Neural cell (in vitro differentiated cells): ENCODE results near the gene CSKMT. TPM values are rescaled to one million over a fixed set of nuclear protein-coding genes. Genes with fewer than 3 reads are reported as not detected.
A peak's percentile ranks its signal among the peaks of the same experiment; 100 is the strongest.
"Not testable (repeated sequence)": the region's sequence is repeated elsewhere in the genome, so short reads cannot be mapped to it uniquely, and the experiment has no call there.

Experiments
- H2AFZ ChIP-seq: fragments of 200-600, 300-800 bp; sonication (generic), shearing (Covaris generic); 2 replicates; pipeline ENCODE4 v1.6.0; 2014; ENCODE audit warnings: low read depth, mild to moderate bottlenecking, antibody characterized with exemption, low read length, moderate library complexity
- H3F3A ChIP-seq: fragments of 200-600 bp; shearing (Covaris generic); 2 replicates; pipeline ENCODE4 v1.6.1; 2016; ENCODE audit warnings: mild to moderate bottlenecking, moderate library complexity, mixed read lengths, antibody characterized with exemption, low read length; ENCODE audit not compliant: insufficient read depth, poor library complexity, severe bottlenecking
- H3K27ac ChIP-seq: fragments of 200-600, 300-800 bp; sonication (generic), shearing (Covaris generic); 2 replicates; pipeline ENCODE4 v1.5.1; 2014; ENCODE audit warnings: mild to moderate bottlenecking, low read length, moderate library complexity
- H3K27me3 ChIP-seq: fragments of 300-800, 200-600 bp; sonication (generic), shearing (Covaris generic); 2 replicates; pipeline ENCODE4 v1.6.0; 2014; ENCODE audit warnings: mild to moderate bottlenecking, low read depth, low read length, moderate library complexity; ENCODE audit not compliant: insufficient read depth
- H3K36me3 ChIP-seq: fragments of 300-800, 200-600 bp; sonication (generic), shearing (Covaris generic); 2 replicates; pipeline ENCODE4 v1.5.1; 2014; ENCODE audit warnings: mild to moderate bottlenecking, antibody characterized with exemption, low read length, moderate library complexity; ENCODE audit not compliant: insufficient read depth
- H3K4me2 ChIP-seq: fragments of 300-800, 200-600 bp; sonication (generic), shearing (Covaris generic); 2 replicates; pipeline ENCODE4 v1.6.0; 2014; ENCODE audit warnings: mild to moderate bottlenecking, low read length
- H3K4me3 ChIP-seq: fragments of 300-800, 200-600 bp; sonication (generic), shearing (Covaris generic); 2 replicates; pipeline ENCODE4 v1.5.1; 2014; ENCODE audit warnings: mild to moderate bottlenecking, low read length, moderate library complexity
- H3K79me2 ChIP-seq: fragments of 200-600 bp; shearing (Covaris generic); replicated peaks from 2 replicates; pipeline ENCODE4 v1.6.0; 2014; ENCODE audit warnings: mild to moderate bottlenecking, low read length, moderate library complexity; ENCODE audit not compliant: insufficient read depth
- H3K9ac ChIP-seq: fragments of 300-800, 200-600 bp; sonication (generic), shearing (Covaris generic); 2 replicates; pipeline ENCODE4 v1.6.1; 2016; ENCODE audit warnings: mild to moderate bottlenecking, low read length, mixed read lengths
- H3K9me2 ChIP-seq: fragments of 200-600 bp; shearing (Covaris generic); 2 replicates; pipeline ENCODE4 v1.6.1; 2016; ENCODE audit warnings: mild to moderate bottlenecking, low read length, mixed read lengths; ENCODE audit not compliant: insufficient read depth
- H3K9me3 ChIP-seq: fragments of 200-600, 300-800 bp; sonication (generic), shearing (Covaris generic); 2 replicates; pipeline ENCODE4 v1.6.1; 2016; ENCODE audit warnings: mild to moderate bottlenecking, mixed run types, low read length, moderate library complexity, mixed read lengths
- H4K20me1 ChIP-seq: fragments of 200-600 bp; shearing (Covaris generic); 2 replicates; pipeline ENCODE4 v1.6.1; 2016; ENCODE audit warnings: mild to moderate bottlenecking, mixed run types; ENCODE audit not compliant: insufficient read depth
- CTCF ChIP-seq: fragments of 450-650 bp; IDR thresholded peaks from 2 replicates; pipeline ENCODE4 v1.5.1; 2014; ENCODE audit warnings: antibody characterized with exemption, mild to moderate bottlenecking, moderate library complexity; ENCODE audit not compliant: poor library complexity, severe bottlenecking
- EP300 ChIP-seq: fragments of 450-650 bp; conservative IDR thresholded peaks from 2 replicates; pipeline ENCODE4 v1.6.1; 2014; ENCODE audit warnings: antibody characterized with exemption, mild to moderate bottlenecking, moderate library complexity; ENCODE audit not compliant: poor library complexity, severe bottlenecking
- EZH2 ChIP-seq: fragments of 200-600, 300-800 bp; shearing (Covaris generic), sonication (generic); IDR thresholded peaks from 2 replicates; pipeline ENCODE4 v1.6.1; 2014; ENCODE audit warnings: antibody characterized with exemption, low read length, borderline replicate concordance, mild to moderate bottlenecking; ENCODE audit not compliant: insufficient read depth, poor library complexity, severe bottlenecking
- MXI1 ChIP-seq: fragments of 450-650 bp; conservative IDR thresholded peaks from 2 replicates; pipeline ENCODE4 v1.6.1; 2014; ENCODE audit warnings: antibody characterized with exemption, mild to moderate bottlenecking; ENCODE audit not compliant: poor library complexity, severe bottlenecking
- POLR2AphosphoS5 ChIP-seq: IDR thresholded peaks from 2 replicates; pipeline ENCODE4 v1.6.1; 2012
- RAD21 ChIP-seq: fragments of 450-650 bp; conservative IDR thresholded peaks from 2 replicates; pipeline ENCODE4 v1.6.1; 2014; ENCODE audit warnings: antibody characterized with exemption, mild to moderate bottlenecking, moderate library complexity
- REST ChIP-seq: IDR thresholded peaks from 2 replicates; pipeline ENCODE4 v1.6.1; 2012; ENCODE audit warnings: borderline replicate concordance
- SMC3 ChIP-seq: fragments of 450-650 bp; conservative IDR thresholded peaks from 2 replicates; pipeline ENCODE4 v1.6.1; 2014; ENCODE audit warnings: antibody characterized with exemption, mild to moderate bottlenecking, moderate library complexity; ENCODE audit not compliant: poor library complexity
- TAF1 ChIP-seq: IDR thresholded peaks from 2 replicates; pipeline ENCODE4 v1.6.1; 2012; ENCODE audit warnings: low read depth
- polyA plus RNA-seq: library from polyadenylated mRNA; depleted of rRNA; stranded (reverse); fragments of >200 nt; gene quantifications from 2 replicates; pipeline ENCODE4 v1.2.3, GENCODE V29; 2014

Gene CSKMT
- polyA plus RNA-seq, 1 donor from 2014 or later = 16.0 TPM

GRCh38 chr11:62671608-62672389 is 6.7 kb downstream of the CSKMT start, which contains the start of the genes LBHD1 and UQCC3:
LBHD1 (minus strand) TSS chr11:62672267; CDS start chr11:62670031, 2,236 bp downstream.
UQCC3 (plus strand) TSS chr11:62671673; CDS start chr11:62671746, 73 bp downstream.
- H3K36me3 ChIP-seq = no peaks in the 10 kb centered on the region
- H3K4me3 ChIP-seq = peak within 1 kb of the TSS; percentile 89
- no peaks in the 10 kb centered on the region for H3F3A ChIP-seq
- peaks cover 6% of the 10 kb centered on the region for H3K79me2 ChIP-seq
- no peaks in the 10 kb centered on the region for H4K20me1 ChIP-seq
- no peaks in the 10 kb centered on the region for H3K9me3 ChIP-seq
- H3K9me2 ChIP-seq = no peaks in the 10 kb centered on the region
- TF ChIP-seq REST (peak; percentile 44), MXI1 (peak; percentile 72), EP300 (peak; percentile 37), TAF1 (peak; percentile 85), EZH2 (no peak), CTCF (peak; percentile 19), POLR2AphosphoS5 (peak; percentile 71), RAD21 (peak; percentile 37), SMC3 (peak; percentile 46)
- peak within 1 kb of the TSS; percentile 82 for H3K9ac ChIP-seq
- H3K4me2 ChIP-seq = peak within 1 kb of the TSS; percentile 99
- H3K27me3 ChIP-seq = no peaks in the 10 kb centered on the region
- H3K27ac ChIP-seq = peak within 1 kb of the TSS; percentile 86
- H2AFZ ChIP-seq = peak within 1 kb of the TSS; percentile 77

- Histone ChIP-seq H4K20me1 (no peaks in the 10 kb centered on the region), H3K4me2 (no peak overlapping the region), H3K9ac (no peak overlapping the region), H3K36me3 (no peaks in the 10 kb centered on the region), H3F3A (no peaks in the 10 kb centered on the region), H3K4me3 (no peak overlapping the region), H3K9me3 (no peaks in the 10 kb centered on the region), H3K27me3 (no peaks in the 10 kb centered on the region), H3K9me2 (no peaks in the 10 kb centered on the region), H2AFZ (no peak overlapping the region), H3K27ac (no peak overlapping the region), H3K79me2 (peaks cover 6% of the 10 kb centered on the region)
- TF ChIP-seq MXI1 = no peak
- no peak for TF ChIP-seq REST
- TF ChIP-seq POLR2AphosphoS5 = no peak
- TF ChIP-seq EP300 = no peak
- TF ChIP-seq CTCF = no peak
- TF ChIP-seq EZH2 = no peak
- no peak for TF ChIP-seq RAD21
- no peak for TF ChIP-seq SMC3
- no peak for TF ChIP-seq TAF1
Observed at GRCh38 chr11:62673196-62673525, 8.0 kb downstream of the CSKMT start.

- not testable (repeated sequence) for H3F3A ChIP-seq, H3K27me3 ChIP-seq, H3K4me2 ChIP-seq, H3K27ac ChIP-seq, H3K9me2 ChIP-seq, H2AFZ ChIP-seq, H4K20me1 ChIP-seq, H3K9ac ChIP-seq, H3K79me2 ChIP-seq, H3K9me3 ChIP-seq, H3K4me3 ChIP-seq, H3K36me3 ChIP-seq
Observed at GRCh38 chr11:62675415-62675814, 10.3 kb downstream of the CSKMT start.
